GM10266 (cell line): Measurements from ENCODE around the gene FKBP8.

Source experiments
- DNase-seq: peaks from one replicate; pipeline ENCODE4 v3.0.0; 2012; ENCODE audit errors: extremely low spot score
- CTCF ChIP-seq: IDR thresholded peaks from 2 replicates; pipeline ENCODE4 v1.5.1; 2012; ENCODE audit warnings: mild to moderate bottlenecking, low read depth; ENCODE audit not compliant: control insufficient read depth, insufficient read depth; ENCODE audit errors: missing control alignments

Gene FKBP8

GRCh38 chr19:18502638-18503294, 40.6 kb downstream of the FKBP8 start:
- no peak for DNase-seq

GRCh38 chr19:18502246-18502637, 41.1 kb downstream of the FKBP8 start:
- DNase-seq, result no peak
- TF ChIP-seq CTCF, result no peak

More at GRCh38 chr19:18502638-18503294, 40.6 kb downstream of the FKBP8 start:
- no peak for TF ChIP-seq CTCF

GRCh38 chr19:18501832-18502231, 41.5 kb downstream of the FKBP8 start:
- no peak for DNase-seq
- no peak for TF ChIP-seq CTCF

GRCh38 chr19:18501351-18501750, 42.0 kb downstream of the FKBP8 start:
- DNase-seq, result no peak
- no peak for TF ChIP-seq CTCF

- no peak for DNase-seq
- no peak for TF ChIP-seq CTCF
Measured at GRCh38 chr19:18500799-18501198, 42.6 kb downstream of the FKBP8 start.

GRCh38 chr19:18500376-18500775, 43.0 kb downstream of the FKBP8 start:
- no peak for TF ChIP-seq CTCF
- no peak for DNase-seq

- no peak for TF ChIP-seq CTCF
- DNase-seq, result no peak
Measured at GRCh38 chr19:18499055-18499775, 44.2 kb downstream of the FKBP8 start.
